COLO829 (cell line): ENCODE measurements around the gene CITED1.
"Not testable (repeated sequence)": the region's sequence is repeated elsewhere in the genome, so short reads cannot be mapped to it uniquely, and the experiment has no call there.

Source experiments
- DNase-seq: peaks from one replicate; pipeline ENCODE4 v3.0.0; 2012; ENCODE audit warnings: low spot score

CITED1 gene, protein sequence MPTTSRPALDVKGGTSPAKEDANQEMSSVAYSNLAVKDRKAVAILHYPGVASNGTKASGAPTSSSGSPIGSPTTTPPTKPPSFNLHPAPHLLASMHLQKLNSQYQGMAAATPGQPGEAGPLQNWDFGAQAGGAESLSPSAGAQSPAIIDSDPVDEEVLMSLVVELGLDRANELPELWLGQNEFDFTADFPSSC

DNA sequence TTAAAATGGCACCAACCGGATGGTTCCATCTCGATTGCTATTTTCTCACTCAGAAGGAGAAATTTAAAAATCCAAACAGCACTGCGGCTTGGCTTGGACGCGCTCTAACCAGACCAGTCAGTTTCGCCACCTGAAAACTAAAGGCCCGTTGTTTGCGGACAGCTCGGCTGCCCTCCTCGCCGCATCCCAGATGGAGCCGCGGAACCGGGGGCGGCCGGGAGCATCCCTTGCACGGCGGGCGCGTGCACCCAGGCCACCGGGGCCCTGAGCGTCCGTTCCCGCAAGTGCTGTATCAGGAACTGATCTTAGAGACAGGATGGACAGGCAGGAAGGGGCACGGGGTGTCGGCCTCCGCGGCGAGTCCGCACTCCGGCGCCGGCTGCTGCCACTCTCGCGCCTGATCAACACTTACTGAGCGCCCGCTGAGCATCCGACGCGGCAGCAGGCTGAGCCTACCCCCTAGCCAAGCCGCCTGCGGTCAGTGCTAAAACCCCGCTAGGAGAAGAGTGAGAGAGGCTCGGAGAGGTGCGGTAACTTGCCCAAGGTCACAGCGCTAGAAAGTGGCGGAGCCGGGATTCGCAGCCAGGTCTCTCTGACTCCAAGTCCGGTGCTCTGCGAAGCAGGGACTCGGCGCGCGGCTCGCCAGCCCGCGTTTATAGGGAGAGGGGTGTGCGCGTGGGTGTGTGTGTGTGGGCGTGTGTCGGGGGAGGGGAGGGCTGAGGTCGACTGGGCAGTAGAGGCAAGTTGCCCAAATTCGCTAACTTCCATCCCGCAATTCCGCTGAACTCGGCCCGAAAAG lies at the start of gene CITED1:
Gene CITED1, minus strand, starts transcription at position 629 of the 799 bp plus-strand sequence. CDS start 3,045 bp downstream, outside the sequence.
- DNase-seq, result no peak

DNA sequence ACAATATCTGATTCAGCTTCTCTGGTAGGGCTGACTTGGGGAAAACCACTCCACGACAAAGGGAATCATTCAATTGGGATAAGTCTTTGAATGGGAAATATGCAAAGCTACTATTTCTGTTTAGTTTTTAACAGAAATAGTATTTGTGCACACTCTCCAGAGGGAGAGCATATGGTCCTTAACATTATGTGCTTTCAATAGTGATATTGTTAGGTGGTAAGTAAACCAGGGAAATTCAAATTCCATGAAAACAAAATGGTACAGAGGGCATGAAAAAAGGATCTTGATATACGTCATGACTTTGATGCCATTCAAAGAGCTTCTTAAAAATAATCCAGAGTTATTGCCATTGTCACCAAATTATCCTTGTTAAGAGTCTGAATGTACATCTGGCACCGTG lies 47.1 kb upstream of the CITED1 start:
- DNase-seq, result peak; percentile 76

DNA sequence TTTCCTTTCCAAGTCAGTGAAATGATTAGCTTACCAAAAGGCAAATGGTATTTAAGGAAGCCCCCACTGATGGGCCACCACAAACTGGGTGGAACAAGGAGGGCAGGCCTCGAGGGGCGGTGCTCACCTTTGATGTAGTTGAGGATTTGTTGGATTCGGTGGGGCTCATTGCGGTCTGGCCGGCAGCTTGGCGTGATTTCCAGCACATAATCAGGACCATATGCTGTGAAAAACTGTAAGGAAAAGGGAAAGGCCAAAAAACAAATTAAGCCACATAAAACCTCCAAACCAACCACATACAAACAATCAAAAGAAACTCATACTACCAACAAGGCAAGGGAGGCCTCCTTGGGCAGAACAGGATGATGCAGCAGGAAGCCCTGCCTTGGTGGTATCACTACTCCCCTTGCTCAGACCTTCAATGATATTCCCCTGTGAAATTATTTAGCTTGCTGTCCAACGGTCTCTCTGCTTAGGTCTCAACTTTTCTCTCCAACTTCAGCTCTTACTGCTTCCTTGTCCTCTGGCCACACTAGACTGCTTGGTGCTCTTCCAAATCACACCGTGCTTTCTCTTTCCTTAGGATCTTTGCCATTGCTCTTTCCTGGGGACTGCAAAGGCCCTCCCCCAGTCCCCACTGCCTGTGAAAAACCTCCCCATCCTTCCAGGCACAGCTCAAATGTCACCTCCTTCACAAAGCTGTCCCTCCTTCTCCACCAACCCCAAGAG lies 46.1 kb upstream of the CITED1 start:
- no peak for DNase-seq

DNA sequence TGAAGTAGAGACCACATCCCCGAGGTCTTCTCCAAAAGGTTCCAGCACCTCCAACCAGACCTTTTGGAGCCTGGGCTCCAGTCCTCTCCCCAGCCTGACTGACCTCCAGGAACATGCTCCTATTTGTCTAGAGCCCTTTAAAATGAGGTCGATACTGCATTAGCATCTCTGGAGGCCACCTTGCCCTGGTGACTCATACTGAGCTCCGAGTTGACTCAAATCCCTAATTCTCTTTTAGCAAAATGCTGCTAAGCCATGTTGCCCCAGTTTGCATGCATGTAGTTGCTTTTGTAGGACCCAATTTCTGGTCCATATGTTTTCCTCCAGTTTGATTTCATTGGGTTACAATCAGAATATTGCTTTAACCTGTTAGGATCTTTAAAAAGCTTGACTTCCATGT lies 43.5 kb upstream of the CITED1 start:
- no peak for DNase-seq

DNA sequence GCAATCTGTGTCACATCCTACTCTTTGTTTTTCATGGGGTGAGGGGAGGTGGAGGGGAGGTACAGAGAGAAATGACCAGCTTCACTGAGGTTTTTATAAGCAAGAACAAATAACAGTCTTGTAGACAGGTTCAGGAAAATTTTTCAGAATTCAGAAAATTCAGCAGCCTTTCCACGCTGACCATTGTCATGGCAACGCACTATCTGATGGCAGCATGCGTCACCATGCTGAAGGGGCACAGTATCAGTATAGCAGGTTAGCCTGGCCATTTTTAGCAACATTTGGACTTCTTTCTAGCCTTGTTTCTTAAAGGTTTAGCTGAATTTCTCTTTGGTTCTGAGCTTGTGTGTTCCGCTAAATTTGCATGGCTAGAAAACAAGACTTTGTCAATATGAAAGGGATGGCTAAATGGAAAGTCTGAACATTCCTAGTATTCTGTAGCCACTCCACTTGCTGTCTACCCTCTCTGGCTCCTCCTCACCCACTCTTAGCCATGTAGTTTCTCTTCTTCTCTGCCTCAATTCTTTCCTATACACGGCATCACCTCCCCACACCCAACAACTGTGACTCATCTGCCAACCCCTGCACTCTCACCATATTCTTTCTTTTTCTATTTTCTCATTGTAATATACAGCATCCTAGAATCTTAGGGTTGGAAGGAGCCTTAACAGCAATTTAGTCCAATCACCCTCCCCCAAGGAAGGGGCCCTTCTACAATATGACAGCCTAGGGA lies 42.7 kb upstream of the CITED1 start:
- DNase-seq, result no peak

DNA sequence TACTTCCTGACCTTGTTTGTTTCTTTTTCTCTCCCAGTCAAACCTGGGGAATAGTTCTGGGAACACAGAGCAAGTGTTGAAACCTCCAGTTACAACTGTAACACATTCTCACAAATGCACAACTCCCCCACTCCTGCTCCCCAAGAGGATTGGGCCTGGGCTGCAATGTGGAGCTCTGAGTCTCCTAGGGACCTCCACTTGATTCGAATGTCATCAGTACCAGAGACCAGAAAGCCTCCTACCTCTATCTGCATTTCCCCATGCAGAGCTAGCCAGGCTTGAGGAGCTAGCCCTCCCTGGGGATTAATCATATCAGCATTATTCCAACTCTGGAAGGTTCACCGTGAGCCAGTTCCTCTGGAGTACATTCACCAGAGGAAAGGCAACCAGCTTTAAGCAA lies 41.7 kb upstream of the CITED1 start:
- no peak for DNase-seq

DNA sequence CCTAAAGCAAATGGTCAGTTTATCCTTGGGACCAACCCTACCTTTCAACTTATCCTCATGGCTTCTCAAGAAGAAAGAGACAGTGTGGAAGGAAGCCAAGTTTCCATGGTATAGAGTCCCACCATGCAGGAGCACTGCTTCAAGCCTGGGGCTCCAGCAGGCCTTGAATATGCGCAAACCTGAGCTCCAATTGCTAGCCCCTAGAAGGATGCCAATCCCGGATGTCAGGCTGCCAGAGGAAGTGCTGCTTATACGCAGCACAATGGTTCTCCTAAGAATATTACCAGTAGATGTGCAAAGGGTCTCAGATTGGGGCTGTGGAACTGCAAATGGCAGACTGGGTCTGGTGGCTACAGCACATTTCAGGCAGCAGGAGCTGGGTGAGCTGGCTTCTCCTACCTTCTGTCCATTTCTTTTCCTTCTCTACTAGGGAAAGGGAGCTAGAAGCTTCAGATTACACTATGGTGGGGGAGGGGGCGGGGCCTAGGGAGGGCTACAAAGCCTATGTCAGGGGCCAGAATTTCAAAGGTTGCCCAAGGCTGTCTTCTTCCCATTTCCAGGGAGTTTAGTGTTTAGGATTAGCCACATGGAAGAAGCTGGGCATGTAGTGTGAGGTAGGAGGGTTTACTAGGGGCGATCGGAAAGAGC lies 40.7 kb upstream of the CITED1 start:
- no peak for DNase-seq

DNA sequence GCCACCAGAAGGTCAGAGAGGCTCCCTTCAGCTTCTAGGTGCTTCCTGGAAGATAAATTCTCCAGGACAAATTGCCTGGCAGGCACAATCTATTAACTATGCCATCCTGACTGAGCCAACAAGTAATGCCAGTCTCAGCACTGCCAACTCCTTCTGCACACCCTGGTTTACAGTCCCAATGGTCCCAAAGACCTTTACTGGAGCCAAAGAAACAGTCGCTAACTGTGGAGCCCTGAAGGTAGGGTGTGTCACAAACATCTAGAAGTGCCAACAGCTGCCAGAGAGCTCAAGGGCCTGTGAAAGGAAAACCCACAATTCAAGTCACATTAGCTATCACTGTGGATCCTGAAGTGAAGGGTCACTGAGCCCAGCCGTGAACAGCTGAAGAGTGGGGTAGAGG lies 34.9 kb upstream of the CITED1 start:
- no peak for DNase-seq

DNA sequence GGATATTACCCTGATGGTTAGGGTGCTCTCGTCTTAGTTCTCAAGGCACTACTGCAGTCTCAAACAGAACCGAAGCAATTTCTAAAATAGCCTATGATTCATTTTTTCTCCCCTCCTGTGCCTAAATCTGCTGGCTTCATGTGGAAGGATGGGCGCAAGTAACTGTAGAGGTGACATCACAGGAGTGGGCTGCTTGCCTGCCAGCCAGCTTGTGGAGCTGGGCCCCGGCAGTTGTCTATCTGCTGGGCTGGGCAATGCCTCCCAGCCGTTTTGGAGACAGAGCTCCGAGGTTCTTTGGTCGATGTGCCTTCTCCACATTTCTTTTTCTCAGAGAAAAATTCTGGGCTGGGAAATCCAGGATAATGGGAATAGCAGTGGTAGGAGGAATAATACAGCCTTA lies 34.3 kb upstream of the CITED1 start:
- no peak for DNase-seq

DNA sequence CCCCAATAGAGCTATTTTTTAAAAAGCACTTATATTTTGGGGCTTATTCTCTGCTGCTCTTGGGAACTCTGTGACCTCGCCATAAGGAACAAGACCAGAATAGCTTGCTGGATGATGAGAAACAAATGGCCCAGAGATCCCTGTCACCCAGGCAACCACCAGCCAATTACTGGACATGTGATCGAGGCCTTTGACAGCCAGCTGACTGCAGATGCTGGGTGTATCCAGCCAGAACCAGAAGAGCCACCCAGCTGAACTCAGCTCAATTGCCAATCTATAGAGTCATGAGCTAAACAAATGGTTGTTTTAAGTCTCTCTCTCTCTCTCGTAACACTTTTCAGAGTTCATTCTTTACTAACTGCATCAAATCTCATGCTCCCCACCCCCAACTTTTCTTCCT lies 24.4 kb upstream of the CITED1 start:
- DNase-seq, result no peak

DNA sequence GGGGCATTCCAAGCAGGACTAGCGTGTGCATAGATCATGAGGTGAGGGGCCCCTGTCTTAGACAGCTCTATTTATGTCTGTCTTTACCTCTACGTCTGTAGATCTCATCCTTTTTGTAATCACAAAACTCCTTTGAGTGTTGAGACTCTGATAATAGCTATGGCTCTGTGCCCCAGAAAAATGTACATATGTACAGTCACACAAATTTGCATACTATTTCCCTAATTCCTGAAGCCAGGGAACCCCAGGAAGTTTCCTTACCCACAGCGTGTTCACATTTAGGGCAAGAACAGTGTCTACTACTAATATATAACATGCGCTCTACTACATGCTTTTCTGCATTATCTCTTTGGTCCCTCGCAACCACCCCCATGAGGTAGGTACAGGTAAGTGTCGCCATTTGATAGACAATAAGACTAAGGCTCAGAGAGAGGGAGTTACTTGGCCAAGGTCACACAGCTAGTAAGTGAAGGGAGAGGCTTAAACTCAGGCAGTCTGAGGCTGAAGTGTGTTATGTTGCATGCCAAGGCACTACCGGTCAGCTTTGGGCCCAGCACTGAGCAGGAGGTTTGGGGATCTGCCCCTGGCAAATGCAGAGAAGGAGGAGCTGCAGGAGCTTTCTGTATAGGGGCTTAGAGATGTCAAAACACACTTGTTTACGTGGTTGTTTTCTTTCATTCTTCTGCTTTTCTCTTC lies 21.0 kb upstream of the CITED1 start:
- no peak for DNase-seq

DNA sequence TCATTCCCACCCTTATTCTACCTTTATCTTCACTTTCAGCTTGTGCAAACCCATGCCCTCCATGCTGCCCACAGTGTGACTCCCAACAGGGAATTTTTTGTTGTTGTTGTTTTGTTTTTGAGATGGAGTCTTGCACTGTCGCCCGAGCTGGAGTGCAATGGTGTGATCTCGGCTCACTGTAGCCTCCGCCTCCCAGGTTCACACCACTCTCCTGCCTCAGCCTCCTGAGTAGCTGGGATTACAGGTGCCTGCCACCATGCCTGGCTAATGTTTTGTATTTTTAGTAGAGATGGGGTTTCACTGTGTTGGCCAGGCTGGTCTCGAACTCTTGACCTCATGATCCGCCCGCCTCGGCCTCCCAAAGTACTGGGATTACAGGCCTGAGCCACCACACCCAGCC lies 13.9 kb upstream of the CITED1 start:
- DNase-seq, result not testable (repeated sequence)

DNA sequence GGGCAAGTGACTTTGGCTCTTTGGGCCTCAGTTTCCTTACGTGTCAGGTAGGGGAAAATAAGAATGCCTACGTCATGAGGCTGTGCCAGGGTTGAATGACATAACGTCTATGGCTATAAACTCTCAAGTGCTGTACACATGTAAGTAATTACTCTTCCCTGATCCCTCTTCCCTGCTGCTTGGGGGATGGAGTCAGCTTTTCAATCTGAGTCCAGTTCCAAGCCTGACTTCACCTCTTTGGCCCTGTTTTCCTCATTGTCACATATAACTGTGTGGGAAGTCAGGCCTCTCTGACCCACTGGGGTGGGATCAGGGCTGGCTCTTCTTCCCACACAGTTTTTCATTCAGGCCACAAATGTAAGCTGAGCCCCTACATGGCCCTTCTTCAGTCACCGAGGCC lies 11.4 kb upstream of the CITED1 start:
- no peak for DNase-seq

DNA sequence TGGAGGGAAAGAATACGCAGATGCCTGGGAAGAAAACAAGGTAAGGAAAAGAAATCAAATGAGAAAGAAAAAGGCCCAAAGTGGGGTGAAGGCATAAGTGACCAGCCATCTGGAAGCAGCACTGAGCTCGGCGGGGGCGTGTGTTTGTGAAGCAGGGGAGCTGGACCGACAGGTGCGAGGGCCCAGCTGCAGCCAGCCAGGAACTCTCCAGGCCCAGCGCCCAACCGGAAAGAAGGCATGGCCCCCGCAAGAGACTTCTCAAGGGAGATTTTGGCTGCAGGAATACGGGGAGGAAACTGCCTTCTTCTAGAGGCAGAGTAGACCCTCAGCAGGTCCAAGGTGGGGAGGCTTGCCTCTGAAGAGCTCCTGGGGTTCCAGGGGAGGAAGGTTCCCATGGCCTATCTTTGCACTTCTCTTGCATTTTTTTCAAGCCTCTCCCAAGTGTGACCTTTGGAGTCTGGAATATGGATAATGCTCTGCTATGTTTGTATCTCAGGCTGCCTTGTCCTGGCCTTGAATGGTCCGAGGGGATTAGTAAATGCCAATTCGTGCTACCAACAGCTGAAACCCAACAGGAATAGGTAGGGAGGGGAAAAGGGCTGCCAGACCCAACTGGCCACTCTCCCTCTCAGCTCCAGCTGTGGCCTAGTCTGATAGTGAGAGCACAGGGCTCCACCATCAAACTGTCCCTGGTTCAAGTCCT lies 10.8 kb upstream of the CITED1 start:
- no peak for DNase-seq

DNA sequence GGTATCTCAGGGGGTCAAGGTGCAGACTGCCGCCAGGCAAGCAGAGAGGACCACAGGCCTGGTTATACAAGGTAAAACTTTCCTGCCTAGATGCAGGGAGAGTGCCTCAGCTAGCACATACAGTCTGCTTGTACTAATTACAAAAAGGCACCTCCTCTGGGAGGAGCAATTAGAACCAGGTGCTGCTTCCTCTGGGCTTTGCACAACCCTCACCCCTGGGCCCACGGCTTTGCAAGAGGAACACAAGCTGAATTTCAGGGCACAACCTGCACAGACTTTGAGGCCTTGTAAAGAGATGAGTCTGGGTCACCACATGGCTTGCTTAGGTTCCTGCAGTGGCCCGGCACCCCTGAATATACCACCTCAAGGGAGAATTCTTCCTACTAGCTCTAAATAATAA lies 9.2 kb upstream of the CITED1 start:
- DNase-seq, result no peak

DNA sequence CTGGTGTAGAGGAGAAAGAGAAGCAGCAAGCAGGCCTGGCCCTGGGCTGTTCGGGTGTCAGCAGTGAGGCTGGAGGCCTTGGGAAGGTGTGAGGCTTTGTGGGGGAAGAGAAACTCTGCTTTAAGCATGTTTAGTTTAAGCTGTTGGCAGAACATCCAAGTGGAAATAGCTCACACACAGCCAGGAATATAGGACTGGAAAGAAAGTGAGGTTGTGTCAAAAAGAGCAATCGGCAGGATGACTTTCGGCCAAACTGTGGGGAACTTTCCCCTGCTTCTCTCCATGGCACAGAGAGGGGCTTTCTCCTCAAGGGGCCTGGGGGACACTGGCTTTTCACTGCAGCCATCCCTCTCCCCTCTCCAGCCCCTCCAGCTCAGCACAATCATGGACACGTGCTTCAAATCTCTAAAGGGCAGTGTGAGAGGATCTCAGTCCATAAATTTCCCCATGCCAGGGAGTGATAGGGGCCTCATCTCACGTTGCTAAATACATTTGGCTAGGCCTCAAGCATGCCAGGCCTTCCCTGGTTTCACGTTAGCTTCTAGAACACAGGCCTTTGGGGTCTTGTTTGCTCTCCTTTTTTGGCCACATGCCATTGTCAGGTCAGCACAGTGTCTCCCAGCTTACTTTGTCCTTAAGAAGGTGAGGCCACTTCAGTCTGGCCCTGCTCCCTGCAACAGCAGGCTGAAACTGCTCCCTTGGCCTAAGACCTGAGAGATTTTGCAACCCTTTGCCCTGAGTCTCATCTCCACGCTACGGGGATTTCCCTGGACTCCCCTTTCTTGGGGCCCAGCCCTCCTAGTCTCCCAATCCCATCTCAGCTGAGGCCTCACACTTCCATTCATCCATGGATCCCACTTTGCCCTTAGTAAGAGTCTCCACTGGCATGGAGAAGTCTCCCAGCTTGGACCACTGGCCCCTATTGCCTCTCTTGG lies 8.3 kb upstream of the CITED1 start:
- DNase-seq, result no peak

DNA sequence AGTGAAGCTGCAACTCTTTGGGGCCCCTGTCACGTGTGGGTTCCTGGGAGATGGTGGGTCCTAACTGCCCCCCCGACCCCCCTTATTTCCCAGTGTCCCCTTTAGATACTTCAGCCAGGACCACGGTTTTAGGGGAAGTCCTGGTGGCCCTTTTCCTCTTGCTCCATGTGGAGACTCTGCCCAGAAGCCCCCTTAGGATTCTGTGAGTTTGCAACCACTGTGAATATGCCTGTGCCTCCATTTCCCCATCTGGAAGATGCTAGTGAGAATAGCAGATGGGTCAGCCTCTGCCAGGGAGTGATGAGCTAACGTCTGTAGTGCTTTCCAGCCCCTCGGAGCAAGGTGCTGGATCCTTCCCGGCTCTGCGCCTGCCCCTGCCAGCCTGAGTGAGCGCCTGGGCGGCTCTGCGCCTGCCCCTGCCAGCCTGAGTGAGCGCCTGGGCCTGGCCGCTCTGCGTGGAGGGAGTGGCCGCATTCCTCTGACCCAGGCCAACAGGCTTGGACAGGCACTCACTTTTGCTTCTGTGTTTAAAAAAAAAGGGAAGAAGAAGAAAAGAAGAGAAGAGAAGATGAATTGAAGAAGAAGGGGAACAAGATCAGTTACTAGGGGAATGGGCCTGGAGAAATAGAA lies 6.7 kb upstream of the CITED1 start:
- no peak for DNase-seq

DNA sequence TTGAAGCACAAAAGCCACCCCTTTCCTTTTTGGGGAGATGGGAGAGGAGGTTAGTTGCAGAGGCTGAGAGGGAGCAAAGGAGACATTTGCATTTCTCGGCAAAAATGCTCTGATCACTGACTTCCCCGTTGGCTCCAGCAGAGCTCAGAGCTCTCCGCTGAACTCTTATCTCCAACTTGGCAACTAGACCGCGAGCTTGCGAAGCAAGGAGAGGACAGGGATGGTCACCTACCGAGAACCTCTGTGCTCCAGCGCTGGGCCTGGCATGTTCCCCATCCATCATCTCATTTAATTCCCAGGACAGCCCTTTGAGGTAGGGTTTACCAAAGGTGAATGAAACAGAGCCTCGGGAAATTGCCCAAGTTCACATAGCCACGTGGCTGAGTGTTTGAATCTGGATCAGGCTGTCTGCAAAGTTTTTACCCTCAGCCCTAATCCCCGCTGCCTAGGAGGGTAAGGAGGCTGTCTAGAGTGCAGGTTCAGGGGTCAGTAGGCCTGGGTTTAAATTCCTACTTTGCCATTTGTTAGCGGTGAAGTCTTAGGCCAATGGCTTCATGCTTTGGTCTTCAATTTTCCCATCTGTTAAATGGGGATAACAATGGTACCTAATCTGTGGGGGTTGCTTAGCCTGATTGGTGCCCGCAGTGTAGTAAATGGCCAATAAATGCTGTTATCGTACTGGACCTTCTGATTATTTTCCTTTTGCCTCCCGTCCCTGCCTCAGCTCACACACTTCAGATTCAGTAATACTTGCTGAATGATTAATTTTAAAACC lies 3.8 kb upstream of the CITED1 start:
- DNase-seq, result no peak
